ENCODE measurements around the gene AGER. TPM values are rescaled to one million over a fixed set of nuclear protein-coding genes. Genes with fewer than 3 reads are reported as not detected.

Gene AGER
- total RNA-seq, 1 donor from 2014 or later, result 1.1 TPM

DNA sequence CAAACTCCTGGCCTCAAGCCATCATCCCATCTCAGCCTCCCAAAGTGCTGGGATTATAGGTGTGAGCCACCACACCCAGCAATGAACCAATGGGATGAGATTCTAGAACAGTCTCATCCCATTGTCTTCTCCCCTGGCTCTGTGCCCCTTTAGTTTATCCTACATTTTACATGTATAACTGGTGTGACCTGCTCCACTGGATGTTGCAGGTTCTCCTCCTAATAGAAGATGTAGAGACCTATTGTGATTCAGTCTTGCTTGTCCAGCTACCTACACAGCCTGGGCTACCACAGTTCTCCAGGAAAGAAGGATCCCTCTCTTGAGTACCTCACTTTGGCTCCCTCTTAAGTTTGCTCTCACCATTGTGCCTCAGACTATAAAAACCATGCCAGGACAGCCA lies 51.9 kb downstream of the AGER start:
- no peak for DNase-seq (ENCODE audit: low spot score)
- Mint-ChIP-seq H3K36me3 (no peaks in the 10 kb centered on the region), H3K27ac (peak overlapping the region; percentile 76), H3K27me3 (ENCODE audit: insufficient read depth, low read depth) (peaks cover 10% of the 10 kb centered on the region), H3K4me1 (peaks cover 24% of the 10 kb centered on the region), H3K9me3 (no peaks in the 10 kb centered on the region), H3K4me3 (peak overlapping the region; percentile 46)
- H3K4me1 ChIP-seq, result peaks cover 13% of the 10 kb centered on the region
- no peak overlapping the region for H3K9ac ChIP-seq
- TF ChIP-seq, protein P1, sequence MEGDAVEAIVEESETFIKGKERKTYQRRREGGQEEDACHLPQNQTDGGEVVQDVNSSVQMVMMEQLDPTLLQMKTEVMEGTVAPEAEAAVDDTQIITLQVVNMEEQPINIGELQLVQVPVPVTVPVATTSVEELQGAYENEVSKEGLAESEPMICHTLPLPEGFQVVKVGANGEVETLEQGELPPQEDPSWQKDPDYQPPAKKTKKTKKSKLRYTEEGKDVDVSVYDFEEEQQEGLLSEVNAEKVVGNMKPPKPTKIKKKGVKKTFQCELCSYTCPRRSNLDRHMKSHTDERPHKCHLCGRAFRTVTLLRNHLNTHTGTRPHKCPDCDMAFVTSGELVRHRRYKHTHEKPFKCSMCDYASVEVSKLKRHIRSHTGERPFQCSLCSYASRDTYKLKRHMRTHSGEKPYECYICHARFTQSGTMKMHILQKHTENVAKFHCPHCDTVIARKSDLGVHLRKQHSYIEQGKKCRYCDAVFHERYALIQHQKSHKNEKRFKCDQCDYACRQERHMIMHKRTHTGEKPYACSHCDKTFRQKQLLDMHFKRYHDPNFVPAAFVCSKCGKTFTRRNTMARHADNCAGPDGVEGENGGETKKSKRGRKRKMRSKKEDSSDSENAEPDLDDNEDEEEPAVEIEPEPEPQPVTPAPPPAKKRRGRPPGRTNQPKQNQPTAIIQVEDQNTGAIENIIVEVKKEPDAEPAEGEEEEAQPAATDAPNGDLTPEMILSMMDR (IDR thresholded peaks at IDR 0.05), result no peak
- TF ChIP-seq EZH2 (IDR thresholded peaks at IDR 0.05), result no peak
- TF ChIP-seq EZH2phosphoT487 (IDR thresholded peaks at IDR 0.05), result no peak
- H3K36me3 ChIP-seq, result no peaks in the 10 kb centered on the region
- no peak overlapping the region for H2AFZ ChIP-seq (replicated peaks)
- no peak overlapping the region for H3K27ac ChIP-seq
- peaks cover 18% of the 10 kb centered on the region for H3K79me2 ChIP-seq (ENCODE audit: low read depth)
- H3F3A ChIP-seq (ENCODE audit: low read depth), result peaks cover 26% of the 10 kb centered on the region
- H3K4me3 ChIP-seq, result no peak overlapping the region
- H3K9me3 ChIP-seq (ENCODE audit: low read depth), result no peaks in the 10 kb centered on the region
- no peaks in the 10 kb centered on the region for H4K20me1 ChIP-seq (ENCODE audit: low read depth)
- peaks cover 10% of the 10 kb centered on the region for H3K27me3 ChIP-seq
- no peak overlapping the region for H3K4me2 ChIP-seq

DNA sequence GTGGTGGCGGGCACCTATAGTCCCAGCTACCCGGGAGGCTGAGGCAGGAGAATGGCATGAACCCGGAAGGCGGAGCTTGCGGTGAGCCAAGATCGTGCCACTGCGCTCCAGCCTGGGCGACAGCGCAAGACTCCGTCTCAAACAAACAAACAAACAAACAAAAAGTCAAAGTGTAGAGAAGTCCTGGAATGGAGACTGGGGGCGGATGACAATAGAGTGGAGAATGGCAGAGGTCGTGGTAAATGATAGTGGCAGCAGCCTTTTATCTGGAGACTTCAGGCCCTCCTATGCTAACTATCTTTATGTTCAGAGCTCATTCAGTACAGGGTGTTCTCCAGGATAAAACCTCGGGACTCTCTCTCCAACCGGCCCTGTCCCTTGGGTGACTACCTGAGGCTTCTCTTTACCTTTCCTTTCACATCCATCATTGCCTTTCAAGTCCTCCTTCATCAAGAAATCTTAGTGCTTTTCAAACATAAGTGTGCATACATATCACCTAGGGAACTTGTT lies 52.6 kb downstream of the AGER start:
- Histone ChIP-seq H3K27ac (no peak overlapping the region), H3K4me3 (no peak overlapping the region), H4K20me1 (ENCODE audit: low read depth) (no peaks in the 10 kb centered on the region), H3K9ac (no peak overlapping the region), H3F3A (ENCODE audit: low read depth) (peaks cover 29% of the 10 kb centered on the region), H3K36me3 (no peaks in the 10 kb centered on the region), H3K79me2 (ENCODE audit: low read depth) (peaks cover 24% of the 10 kb centered on the region), H3K27me3 (peaks cover 10% of the 10 kb centered on the region), H2AFZ (replicated peaks) (no peak overlapping the region), H3K9me3 (ENCODE audit: low read depth) (no peaks in the 10 kb centered on the region), H3K4me1 (peaks cover 18% of the 10 kb centered on the region), H3K4me2 (no peak overlapping the region)
- H3K4me3 Mint-ChIP-seq, result peak overlapping the region; percentile 75
- H3K27ac Mint-ChIP-seq, result no peak overlapping the region
- H3K9me3 Mint-ChIP-seq, result no peaks in the 10 kb centered on the region
- H3K36me3 Mint-ChIP-seq, result no peaks in the 10 kb centered on the region
- TF ChIP-seq EZH2phosphoT487 (IDR thresholded peaks at IDR 0.05) (no peak), EZH2 (IDR thresholded peaks at IDR 0.05) (no peak)
- TF ChIP-seq, protein P1 (IDR thresholded peaks at IDR 0.05), result no peak
- H3K27me3 Mint-ChIP-seq (ENCODE audit: insufficient read depth, low read depth), result peaks cover 10% of the 10 kb centered on the region
- DNase-seq (ENCODE audit: low spot score), result no peak
- peaks cover 30% of the 10 kb centered on the region for H3K4me1 Mint-ChIP-seq

Small RNA genes lying within 50 kb of the gene (microRNA-seq; reads per million reads assigned to microRNA genes)
- gene MIR6721, result 1.1 reads per million
- not detected for gene MIR6833

Small RNA genes lying within 50 kb of the gene (small RNA-seq; reads per million reads assigned to genes)
- gene AL662884.1 (not detected), gene MIR6833 (not detected)

Other genes starting within 250 kb of the AGER start
- 0.50 TPM in 1 of 2 replicates, not detected in the other for gene CFB, start 238.2 kb downstream of the AGER start, total RNA-seq (ENCODE audit: low replicate concordance)
- 129 and 135 TPM in 2 replicates for gene NELFE, start 225.3 kb downstream of the AGER start, total RNA-seq (ENCODE audit: low replicate concordance)
- gene SKIC2, start 225.1 kb downstream of the AGER start, total RNA-seq (ENCODE audit: low replicate concordance), result 21.0 and 50.5 TPM in 2 replicates
- gene DXO, start 212.1 kb downstream of the AGER start, total RNA-seq (ENCODE audit: low replicate concordance), result 10.2 and 23.0 TPM in 2 replicates
- 1.7 and 4.3 TPM in 2 replicates for gene C4A, start 202.2 kb downstream of the AGER start, total RNA-seq (ENCODE audit: low replicate concordance)
- gene C4B, start 169.5 kb downstream of the AGER start, total RNA-seq (ENCODE audit: low replicate concordance), result 0.30 and 1.5 TPM in 2 replicates
- gene CYP21A2, start 145.8 kb downstream of the AGER start, total RNA-seq (ENCODE audit: low replicate concordance), result 0.09 TPM in 1 of 2 replicates, not detected in the other
- gene TNXB, start 74.9 kb downstream of the AGER start, total RNA-seq (ENCODE audit: low replicate concordance), result 0.71 and 3.2 TPM in 2 replicates
- gene ATF6B, start 56.0 kb downstream of the AGER start, total RNA-seq (ENCODE audit: low replicate concordance), result 19.4 and 41.8 TPM in 2 replicates
- 3.6 and 11.8 TPM in 2 replicates for gene FKBPL, start 54.0 kb downstream of the AGER start, total RNA-seq (ENCODE audit: low replicate concordance)
- 0.40 TPM in 1 of 2 replicates, not detected in the other for gene PRRT1, start 32.3 kb downstream of the AGER start, total RNA-seq (ENCODE audit: low replicate concordance)
- gene PPT2, start 30.1 kb downstream of the AGER start, total RNA-seq (ENCODE audit: low replicate concordance), result 18.6 and 38.2 TPM in 2 replicates
- gene EGFL8, start 19.7 kb downstream of the AGER start, total RNA-seq (ENCODE audit: low replicate concordance), result 3.8 and 16.1 TPM in 2 replicates
- gene AGPAT1, start 8.2 kb downstream of the AGER start, total RNA-seq (ENCODE audit: low replicate concordance), result 46.9 and 105 TPM in 2 replicates
- gene RNF5, start 5.8 kb downstream of the AGER start, total RNA-seq (ENCODE audit: low replicate concordance), result 129 and 169 TPM in 2 replicates
- gene PBX2, start 5.9 kb upstream of the AGER start, total RNA-seq (ENCODE audit: low replicate concordance), result 53.3 and 114 TPM in 2 replicates
- gene GPSM3, start 8.4 kb upstream of the AGER start, total RNA-seq (ENCODE audit: low replicate concordance), result 3.4 and 4.5 TPM in 2 replicates
- gene NOTCH4, start 39.8 kb upstream of the AGER start, total RNA-seq (ENCODE audit: low replicate concordance), result 3.2 and 4.5 TPM in 2 replicates
- gene TSBP1, start 187.7 kb upstream of the AGER start, total RNA-seq (ENCODE audit: low replicate concordance), result not detected in 2 replicates
- not detected in 2 replicates for gene BTNL2, start 222.9 kb upstream of the AGER start, total RNA-seq (ENCODE audit: low replicate concordance)